Upper lobe of left lung (tissue), 4 donors: ENCODE data around the gene GPC1.

Experiments
- CTCF ChIP-seq, 6 experiments: fragments of 450-650 bp in 4 of 6; fragments of 200-600 bp in 2 of 6; sonication (generic) in 2 of 6; IDR thresholded peaks; one replicate each; pipeline ENCODE4 v1.5.1; 2016 to 2019; ENCODE audit warnings: antibody characterized with exemption in 6 of 6
- EP300 ChIP-seq, 4 donors: sonication (generic); formaldehyde crosslinking; IDR thresholded peaks; one replicate each; pipeline ENCODE4 v1.5.1; 2017; ENCODE audit warnings: antibody characterized with exemption in 4 of 4, control low read depth in 2 of 4
- POLR2A ChIP-seq, 4 donors: fragments of 450-650 bp; IDR thresholded peaks; one replicate each; pipeline ENCODE4 v1.5.1; 2016 to 2017; ENCODE audit warnings: antibody characterized with exemption in 4 of 4, mild to moderate bottlenecking in 2 of 4
- POLR2AphosphoS5 ChIP-seq, 2 donors: sonication (generic); formaldehyde crosslinking; IDR thresholded peaks; one replicate each; pipeline ENCODE4 v1.5.1; 2017; ENCODE audit warnings: antibody characterized with exemption in 2 of 2

- no peak for TF ChIP-seq CTCF (IDR thresholded peaks at IDR 0.05)
- TF ChIP-seq POLR2A (IDR thresholded peaks at IDR 0.05): no peak
- no peak for TF ChIP-seq POLR2AphosphoS5 (IDR thresholded peaks at IDR 0.05)
- no peak for TF ChIP-seq EP300 (IDR thresholded peaks at IDR 0.05)
Measured at GRCh38 chr2:240388471-240389301, 46.8 kb upstream of the GPC1 start.
